GM20431 (cell line): ENCODE measurements around the gene ATP5PD.

Source experiments
- in situ Hi-C: fragments of 300-500 bp; cut with MseI, MboI; formaldehyde crosslinking; loops from one replicate; pipeline ENCODE4 v1.15.0; 2020; ENCODE audit warnings: low sequenced_read_pairs; ENCODE audit not compliant: unreplicated experiment

Gene ATP5PD

GRCh38 chr17:75046407-75047289 lies at the start of gene ATP5PD, which contains the start of gene KCTD2:
Gene ATP5PD, minus strand, starts transcription at chr17:75046969. Its CDS starts 4,319 bp downstream, at chr17:75042650.
Gene KCTD2, plus strand, starts transcription at chr17:75047225. Its CDS starts 26 bp downstream, at chr17:75047251.
- in situ Hi-C loops = no loop called here

DNA sequence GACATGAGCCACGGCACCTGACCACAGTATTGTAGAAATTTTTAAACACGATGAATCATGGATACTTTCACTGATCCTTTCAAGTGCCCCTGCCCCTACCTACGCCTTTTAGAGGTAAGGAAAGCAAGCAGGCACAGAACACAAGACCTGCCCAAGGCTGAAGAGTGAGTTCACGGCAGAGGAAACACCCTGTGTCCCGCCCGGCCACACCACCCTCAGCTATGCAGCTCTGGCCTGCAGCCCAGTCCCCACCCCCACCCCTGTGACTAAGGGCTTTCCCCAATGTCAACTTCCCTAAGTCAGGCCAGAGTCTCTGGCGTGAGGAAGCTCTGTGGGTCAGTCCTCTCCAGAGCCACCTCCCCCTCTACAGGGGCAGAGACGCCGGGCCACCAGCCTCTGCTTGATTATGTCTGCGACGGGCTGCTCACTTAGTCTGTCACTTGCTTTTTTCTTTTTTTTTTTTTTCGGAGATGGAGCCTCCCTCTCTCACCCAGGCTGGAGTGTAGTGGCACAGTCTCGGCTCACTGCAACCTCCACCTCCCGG lies 49.4 kb upstream of the ATP5PD start:
- in situ Hi-C loops = no loop called here

GRCh38 chr17:75094871-75095399 lies 48.2 kb upstream of the ATP5PD start:
- in situ Hi-C loops = no loop called here

DNA sequence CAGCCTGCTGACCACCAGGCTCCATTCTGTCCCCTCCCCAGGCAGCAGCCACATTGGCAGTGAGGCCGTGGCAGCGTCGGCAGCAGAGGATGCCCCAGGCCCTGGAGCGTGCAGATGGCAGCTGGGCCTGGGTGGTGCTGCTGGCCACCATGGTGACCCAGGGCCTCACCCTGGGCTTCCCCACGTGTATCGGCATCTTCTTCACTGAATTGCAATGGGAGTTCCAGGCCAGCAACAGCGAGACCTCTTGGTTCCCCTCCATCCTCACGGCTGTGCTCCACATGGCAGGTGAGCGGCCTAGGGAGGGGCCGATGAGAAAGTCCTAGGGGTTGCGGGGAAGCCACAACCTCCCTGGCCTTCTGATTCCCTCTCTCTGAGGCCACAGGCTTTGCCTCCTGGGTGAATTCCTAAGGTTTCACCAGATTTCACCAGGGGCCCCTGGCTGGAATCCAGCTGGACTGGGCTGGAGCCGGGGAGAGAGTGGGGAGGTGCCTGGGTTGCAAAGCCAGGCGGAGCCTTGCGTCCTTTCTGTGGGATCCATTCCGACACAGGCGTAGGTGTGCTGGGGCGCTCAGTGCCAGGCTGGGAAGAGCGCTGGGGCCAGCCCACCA lies 46.9 kb upstream of the ATP5PD start:
- in situ Hi-C loops = no loop called here

DNA sequence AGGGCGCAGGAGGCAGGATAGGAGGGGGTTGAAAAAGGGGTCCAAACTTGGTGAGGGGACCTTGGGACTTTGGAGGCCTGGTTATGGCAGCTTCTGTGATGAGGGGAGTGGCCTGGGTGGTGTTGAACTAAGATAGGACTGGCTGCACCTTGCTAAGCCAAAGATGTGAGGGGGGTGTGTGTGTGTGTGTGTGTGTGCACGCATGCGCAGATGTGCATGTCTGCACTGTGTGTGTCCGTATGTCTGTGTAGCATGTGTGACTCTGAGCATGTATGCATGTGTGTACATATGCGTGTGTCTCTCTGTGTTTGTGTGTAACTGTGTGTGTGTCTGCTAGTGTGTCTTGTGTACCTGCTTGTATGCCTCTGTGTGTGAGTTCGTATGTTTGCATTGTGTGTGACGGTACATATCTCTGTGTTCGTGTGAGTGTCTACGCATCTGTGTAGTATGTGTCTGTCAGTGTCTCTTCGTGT lies 45.1 kb upstream of the ATP5PD start:
- in situ Hi-C loops = no loop called here

- in situ Hi-C loops = no loop called here
Observed at GRCh38 chr17:75090871-75091854, 44.4 kb upstream of the ATP5PD start.

GRCh38 chr17:75088465-75089417 lies 42.0 kb upstream of the ATP5PD start:
- in situ Hi-C loops = no loop called here

DNA sequence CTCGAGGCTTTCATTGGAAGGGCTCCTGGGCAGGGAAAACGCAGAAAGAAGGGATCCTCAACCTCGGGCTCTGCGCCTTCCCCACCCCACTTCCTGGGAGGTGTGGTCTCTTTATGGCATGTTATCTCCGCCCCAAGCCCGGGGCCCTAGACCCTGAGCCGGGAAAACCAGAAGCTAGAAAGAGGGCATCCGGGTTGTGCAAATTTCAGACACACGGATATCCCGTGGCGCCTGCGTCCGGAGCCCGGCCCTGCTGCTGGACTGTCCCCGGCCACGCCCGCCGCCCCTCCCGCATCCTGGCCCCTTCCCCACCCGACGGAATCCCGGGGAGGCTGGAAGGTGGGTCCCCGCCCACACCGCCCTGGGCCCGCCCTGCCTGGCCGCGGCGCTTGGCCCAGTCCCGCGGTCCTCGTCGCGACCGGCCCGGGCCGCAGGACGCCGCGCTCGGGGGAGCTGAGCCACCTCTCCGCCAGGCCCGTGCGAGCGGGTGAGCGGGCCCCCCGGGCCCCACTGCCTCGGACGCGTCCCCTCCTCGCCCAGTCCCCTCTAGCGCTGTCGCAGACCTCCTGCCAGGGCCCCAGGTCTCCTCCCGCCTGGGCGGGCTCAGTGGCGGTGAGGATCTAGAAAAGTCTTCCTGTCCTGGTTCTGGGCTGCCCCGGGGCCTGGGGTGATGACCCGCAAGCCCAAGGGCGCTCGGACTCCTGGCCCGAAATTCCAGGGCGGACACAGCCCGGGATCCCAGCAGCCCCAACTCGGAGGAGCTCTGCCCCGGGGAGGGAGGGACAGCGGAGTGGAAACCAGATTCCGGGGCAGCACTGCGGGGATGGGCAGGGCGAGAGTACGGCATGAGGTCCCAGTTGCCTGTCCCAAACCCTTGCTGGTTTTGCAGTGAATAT lies 41.0 kb upstream of the ATP5PD start, which contains the start of gene SLC16A5:
Gene SLC16A5 (plus strand): TSS at position 397 of the 896 bp plus-strand sequence. CDS start 5,683 bp downstream, outside the sequence.
- in situ Hi-C loops = no loop called here

DNA sequence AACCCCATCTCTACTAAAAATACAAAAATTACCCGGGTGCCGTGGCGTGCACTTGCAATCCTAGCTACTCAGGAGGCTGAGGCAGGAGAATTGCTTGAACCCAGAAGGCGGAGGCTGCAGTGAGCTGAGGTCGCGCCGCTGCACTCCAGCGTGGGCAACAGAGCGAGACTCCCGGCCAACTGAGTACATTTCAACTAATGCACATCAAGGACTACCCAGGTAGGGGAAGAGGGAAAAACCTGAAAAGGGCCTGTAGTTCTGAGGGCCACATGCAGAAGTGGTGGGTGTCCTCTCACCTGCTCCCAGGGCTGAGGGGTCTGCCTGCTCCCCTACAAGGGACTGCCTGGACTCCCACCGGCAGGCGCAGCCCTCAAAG lies 40.4 kb upstream of the ATP5PD start:
- in situ Hi-C loops = no loop called here

DNA sequence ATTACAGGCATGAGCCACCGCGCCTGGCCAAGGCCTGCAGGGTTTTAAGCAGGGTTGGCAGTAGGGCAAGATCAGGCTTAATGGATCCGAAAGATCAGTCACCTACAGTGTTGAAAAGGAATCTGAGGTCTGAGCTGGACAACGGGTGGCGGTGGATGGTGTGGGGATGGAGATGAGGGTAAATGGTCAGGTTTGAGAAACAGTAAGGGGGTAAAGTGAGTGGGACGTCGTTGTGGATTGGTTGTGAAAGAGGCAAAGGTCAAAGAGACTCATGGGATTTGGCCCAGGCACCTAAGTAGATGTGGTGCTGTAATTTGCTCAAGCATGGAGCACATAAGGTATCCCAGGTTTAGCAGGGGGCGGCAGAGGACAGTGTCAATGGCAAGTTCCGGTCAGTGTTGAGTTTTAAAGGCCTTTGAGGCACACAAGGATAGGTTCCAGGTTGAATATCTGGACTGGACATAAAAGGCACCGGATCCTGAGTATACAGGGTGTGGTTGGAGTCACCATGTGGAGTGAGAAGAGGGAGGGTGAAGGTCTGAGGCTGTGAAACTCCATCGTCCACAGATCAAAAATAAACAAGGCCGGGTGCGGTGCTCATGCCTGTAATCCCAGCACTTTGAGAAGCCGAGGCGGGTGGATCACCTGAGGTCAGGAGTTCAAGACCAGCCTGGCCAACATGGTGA lies 39.9 kb upstream of the ATP5PD start:
- in situ Hi-C loops = no loop called here

DNA sequence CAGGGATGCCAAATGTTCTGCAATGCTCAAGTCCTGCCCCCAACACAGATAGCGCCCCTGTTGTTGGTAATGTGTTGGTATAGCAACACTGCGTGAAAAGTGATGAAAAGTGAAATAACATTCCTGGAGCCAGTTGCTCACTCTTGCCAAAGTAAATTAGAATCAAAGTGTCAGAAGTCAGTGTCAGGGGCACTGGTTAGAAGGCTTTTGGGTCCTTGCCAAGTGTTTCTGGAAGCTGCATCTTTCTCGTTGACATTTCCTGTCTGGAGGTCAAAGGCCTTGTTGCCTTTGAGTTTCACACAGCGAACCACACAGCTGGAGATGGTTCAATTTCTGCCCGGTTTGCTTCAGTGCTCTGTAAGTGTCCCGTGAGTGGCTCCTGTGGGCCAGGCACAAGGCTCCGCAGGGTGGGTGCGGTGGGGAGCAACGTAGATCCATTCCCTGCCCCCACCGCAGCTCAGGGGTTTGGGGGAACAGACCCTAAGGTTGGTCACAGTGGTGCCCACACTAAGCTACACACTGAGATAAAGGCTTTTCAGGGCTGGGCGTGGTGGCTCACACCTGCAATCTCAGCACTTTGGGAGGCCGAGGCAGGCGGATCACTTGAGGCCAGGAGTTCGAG lies 37.4 kb upstream of the ATP5PD start:
- in situ Hi-C loops = no loop called here

GRCh38 chr17:75082683-75083082 lies 35.9 kb upstream of the ATP5PD start:
- in situ Hi-C loops = no loop called here

GRCh38 chr17:75081611-75082540 lies 35.1 kb upstream of the ATP5PD start:
- in situ Hi-C loops = no loop called here

- in situ Hi-C loops = no loop called here
Observed at GRCh38 chr17:75079023-75079373, 32.2 kb upstream of the ATP5PD start.

DNA sequence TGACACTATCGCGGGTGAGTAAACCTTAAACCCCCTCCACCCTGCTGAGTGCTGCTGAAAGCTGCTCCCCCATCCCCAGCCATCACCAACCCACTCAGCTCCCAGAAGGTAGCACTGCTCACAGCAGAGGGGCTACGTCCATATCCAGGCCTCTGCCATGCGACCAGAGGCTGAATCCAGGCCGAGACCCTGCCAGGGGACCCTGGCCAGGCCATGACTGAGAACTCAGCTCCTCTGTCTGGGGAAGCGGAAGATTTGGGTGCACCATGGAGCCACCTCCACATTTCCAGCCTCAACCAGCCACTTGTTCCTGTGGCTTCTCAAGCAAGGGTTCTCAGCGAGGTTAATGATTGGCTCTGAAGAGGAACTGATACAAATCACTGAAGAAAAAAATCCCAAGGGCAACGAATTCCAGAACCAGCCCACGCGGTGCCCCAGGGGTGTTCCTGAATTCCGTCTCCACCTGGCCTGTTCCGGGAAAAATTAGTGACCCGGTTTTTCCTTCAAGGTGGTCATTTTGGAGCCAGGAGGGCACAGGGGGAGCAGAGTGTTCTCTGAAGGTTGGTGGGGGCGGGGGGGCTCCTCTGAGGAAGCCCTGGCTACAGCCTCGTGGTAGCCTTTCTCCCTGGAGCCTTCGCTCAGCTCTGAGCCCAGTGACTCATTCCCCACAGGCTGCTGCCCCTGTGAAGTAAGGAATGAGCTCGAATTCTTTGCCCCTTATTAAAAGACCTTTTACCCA lies 31.7 kb upstream of the ATP5PD start:
- in situ Hi-C loops = no loop called here
